Gastrocnemius medialis (tissue), 4 donors: ENCODE measurements around the gene SLC6A16.

Source experiments
- CTCF ChIP-seq, 5 experiments: fragments of 450-650 bp in 3 of 5; fragments of 200-600 bp in 2 of 5; sonication (generic) in 2 of 5; IDR thresholded peaks in 4 of 5; conservative IDR thresholded peaks in 1 of 5; 1 replicate in 4 of 5; 2 replicates in 1 of 5; pipeline ENCODE4 v1.5.1; 2016 to 2019; ENCODE audit warnings: antibody characterized with exemption in 5 of 5, mild to moderate bottlenecking in 3 of 5, moderate library complexity in 3 of 5
- POLR2A ChIP-seq, 2 donors: fragments of 450-650 bp; IDR thresholded peaks; one replicate each; pipeline ENCODE4 v1.6.1; 2017; ENCODE audit warnings: antibody characterized with exemption in 2 of 2, mild to moderate bottlenecking in 2 of 2, moderate library complexity in 2 of 2

DNA sequence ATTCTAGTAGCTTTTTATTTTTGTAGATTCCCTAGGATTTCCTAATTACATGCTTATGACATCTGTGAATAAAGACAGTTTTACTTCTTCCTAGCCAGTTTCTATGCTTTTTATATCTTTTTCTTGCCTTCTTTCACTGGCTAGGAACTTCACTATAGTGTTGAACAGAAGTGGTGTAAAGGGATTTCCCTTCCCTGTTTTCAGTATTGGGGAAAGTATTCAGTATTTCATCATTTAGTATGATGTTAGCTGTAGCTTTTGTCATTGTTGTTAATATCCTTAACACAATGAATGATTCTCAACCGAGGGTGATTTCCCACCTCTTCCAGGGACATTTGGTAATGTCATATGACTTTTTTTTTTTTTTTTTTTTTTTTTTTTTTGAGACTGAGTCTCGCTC, 77.3 kb downstream of the SLC6A16 start:
- TF ChIP-seq CTCF (IDR thresholded peaks at IDR 0.05 in 4 of 5, conservative IDR thresholded peaks at IDR 0.05 in 1 of 5) = no peak
- TF ChIP-seq POLR2A (IDR thresholded peaks at IDR 0.05) = no peak
